Nephron (organoid): ENCODE data around the gene FNDC3B.

ENCODE experiments used
- H3K27ac Mint-ChIP-seq, 3 experiments: 2 replicates each; pipeline ENCODE4 v1.8.0; 2020; ENCODE audit warnings: mixed read lengths in 3 of 3, mild to moderate bottlenecking in 2 of 3, moderate library complexity in 1 of 3
- H3K27me3 Mint-ChIP-seq: 2 replicates; pipeline ENCODE4 v1.8.0; 2021; ENCODE audit warnings: low read depth, mild to moderate bottlenecking, moderate library complexity, mixed read lengths
- H3K36me3 Mint-ChIP-seq: 2 replicates; pipeline ENCODE4 v1.8.0; 2020; ENCODE audit warnings: low read depth, mixed read lengths
- H3K4me1 Mint-ChIP-seq: 2 replicates; pipeline ENCODE4 v1.8.0; 2020; ENCODE audit warnings: mixed read lengths
- H3K4me3 Mint-ChIP-seq, 3 experiments: 2 replicates each; pipeline ENCODE4 v1.8.0; 2020; ENCODE audit warnings: mild to moderate bottlenecking in 3 of 3, mixed read lengths in 3 of 3, moderate library complexity in 2 of 3
- H3K9me3 Mint-ChIP-seq: 2 replicates; pipeline ENCODE4 v1.8.0; 2020; ENCODE audit warnings: mixed read lengths
- TF ChIP-seq, protein P1 (sequence below), 3 experiments: fragments of 200-600 bp; sonication (generic); IDR thresholded peaks; one replicate each; pipeline ENCODE4 v1.5.0; 2021; ENCODE audit warnings: antibody characterized with exemption in 3 of 3; ENCODE audit not compliant: unreplicated experiment in 3 of 3

The FNDC3B gene

DNA sequence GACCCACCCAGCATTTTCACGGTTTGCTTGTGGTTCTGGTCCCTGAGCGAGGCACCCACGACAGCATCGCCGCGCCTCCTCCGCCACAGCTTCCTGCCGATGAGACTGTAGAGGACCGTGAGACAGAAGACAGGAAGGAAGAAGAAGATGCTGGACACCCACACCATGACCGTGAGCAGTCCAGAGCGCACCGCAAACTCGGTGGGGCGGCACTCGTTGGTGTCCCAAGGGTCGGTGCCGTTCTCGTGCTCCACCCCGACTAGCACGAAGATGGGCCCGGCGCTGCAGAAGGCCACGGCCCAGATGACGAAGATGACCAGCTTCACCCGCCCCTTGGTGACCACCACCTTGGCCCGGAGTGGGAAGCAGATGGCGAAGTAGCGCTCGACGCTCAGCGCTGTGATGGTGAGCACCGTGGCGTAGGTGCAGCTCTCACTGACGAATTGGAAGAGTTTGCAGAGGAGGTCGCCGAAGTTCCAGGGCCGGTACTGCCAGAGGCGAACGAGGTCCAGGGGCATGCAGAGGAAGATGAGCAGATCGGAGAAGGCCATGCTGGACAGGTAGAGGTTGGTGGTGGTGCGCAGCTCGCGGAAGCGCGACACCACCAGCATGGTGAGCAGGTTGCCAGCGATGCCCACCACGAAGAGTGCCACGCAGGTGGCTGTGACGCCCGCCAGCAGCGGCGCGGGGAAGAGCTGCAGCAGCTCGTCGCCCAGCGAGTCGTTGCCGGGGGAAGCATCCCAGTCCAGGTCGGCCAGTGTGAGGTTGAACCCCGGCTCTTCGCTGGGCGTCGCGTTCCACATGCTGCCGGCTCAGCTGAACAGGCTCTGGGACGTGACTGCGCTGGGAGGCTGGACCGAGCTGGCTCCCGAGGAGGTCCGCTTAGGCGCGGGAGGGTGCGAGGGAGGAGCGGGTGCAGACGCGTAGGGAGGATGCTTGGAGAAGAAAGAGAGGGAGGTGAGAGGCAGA lies 408.5 kb downstream of the FNDC3B start, which contains the start of gene GHSR:
GHSR (minus strand) TSS at position 846 of the 969 bp plus-strand sequence; CDS start at position 803, 43 bp downstream.
- Mint-ChIP-seq H3K4me3 (peak within 1 kb of the TSS in 1 of 3 experiments; percentile 22), H3K4me1 (peaks cover 15% of the 10 kb centered on the region), H3K9me3 (peaks cover 11% of the 10 kb centered on the region), H3K27ac (no peak within 1 kb of the TSS), H3K36me3 (peaks cover 7% of the 10 kb centered on the region), H3K27me3 (peaks cover 91% of the 10 kb centered on the region)
- TF ChIP-seq, protein P1, sequence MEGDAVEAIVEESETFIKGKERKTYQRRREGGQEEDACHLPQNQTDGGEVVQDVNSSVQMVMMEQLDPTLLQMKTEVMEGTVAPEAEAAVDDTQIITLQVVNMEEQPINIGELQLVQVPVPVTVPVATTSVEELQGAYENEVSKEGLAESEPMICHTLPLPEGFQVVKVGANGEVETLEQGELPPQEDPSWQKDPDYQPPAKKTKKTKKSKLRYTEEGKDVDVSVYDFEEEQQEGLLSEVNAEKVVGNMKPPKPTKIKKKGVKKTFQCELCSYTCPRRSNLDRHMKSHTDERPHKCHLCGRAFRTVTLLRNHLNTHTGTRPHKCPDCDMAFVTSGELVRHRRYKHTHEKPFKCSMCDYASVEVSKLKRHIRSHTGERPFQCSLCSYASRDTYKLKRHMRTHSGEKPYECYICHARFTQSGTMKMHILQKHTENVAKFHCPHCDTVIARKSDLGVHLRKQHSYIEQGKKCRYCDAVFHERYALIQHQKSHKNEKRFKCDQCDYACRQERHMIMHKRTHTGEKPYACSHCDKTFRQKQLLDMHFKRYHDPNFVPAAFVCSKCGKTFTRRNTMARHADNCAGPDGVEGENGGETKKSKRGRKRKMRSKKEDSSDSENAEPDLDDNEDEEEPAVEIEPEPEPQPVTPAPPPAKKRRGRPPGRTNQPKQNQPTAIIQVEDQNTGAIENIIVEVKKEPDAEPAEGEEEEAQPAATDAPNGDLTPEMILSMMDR (IDR thresholded peaks at IDR 0.05; ENCODE audit: unreplicated experiment in 3 of 3) = no peak

DNA sequence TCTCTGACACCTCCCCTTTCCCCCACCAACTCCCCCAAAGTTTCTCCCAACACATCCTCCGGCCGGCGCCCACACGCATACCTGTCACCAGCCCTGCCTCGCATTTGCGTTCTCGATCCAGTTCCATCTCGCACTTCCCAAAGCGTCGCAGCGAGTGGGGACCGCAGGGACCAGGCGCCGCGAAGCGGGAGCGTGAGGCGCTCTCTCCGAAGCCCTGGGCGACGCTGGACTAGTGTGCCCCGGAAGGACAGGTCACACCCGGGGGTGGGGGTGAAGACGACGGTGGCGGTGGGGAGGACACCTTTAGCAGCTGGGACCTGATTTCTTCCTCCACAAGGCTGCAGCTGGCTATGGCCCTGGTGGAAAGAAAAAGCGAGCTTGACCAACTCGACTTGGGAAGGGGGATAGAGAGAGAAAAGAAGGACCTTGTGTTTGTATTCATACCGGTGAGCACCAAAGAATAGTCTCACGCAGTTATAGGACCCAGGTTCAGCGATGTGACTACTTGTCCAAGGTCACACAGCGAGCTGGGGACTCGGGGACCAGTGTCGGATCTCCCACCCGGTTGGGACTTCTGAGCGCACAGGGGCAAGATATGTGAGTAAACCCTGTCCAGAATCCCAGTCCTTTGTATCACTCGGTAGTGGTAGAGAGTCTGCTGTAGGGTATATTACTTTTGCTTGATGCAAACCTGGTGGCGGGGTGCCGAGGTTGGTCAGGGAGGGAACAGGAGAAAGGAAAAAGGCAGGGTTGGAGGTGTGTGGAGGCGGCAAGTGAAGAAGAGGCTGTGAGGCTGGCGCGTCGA lies 409.5 kb downstream of the FNDC3B start:
- Mint-ChIP-seq H3K4me3 (peak overlapping the region in 1 of 3 experiments; percentile 22), H3K36me3 (peaks cover 7% of the 10 kb centered on the region), H3K9me3 (peaks cover 11% of the 10 kb centered on the region), H3K27me3 (peaks cover 84% of the 10 kb centered on the region), H3K4me1 (peaks cover 15% of the 10 kb centered on the region), H3K27ac (no peak overlapping the region)
- TF ChIP-seq, protein P1 (IDR thresholded peaks at IDR 0.05; ENCODE audit: unreplicated experiment in 3 of 3) = no peak

DNA sequence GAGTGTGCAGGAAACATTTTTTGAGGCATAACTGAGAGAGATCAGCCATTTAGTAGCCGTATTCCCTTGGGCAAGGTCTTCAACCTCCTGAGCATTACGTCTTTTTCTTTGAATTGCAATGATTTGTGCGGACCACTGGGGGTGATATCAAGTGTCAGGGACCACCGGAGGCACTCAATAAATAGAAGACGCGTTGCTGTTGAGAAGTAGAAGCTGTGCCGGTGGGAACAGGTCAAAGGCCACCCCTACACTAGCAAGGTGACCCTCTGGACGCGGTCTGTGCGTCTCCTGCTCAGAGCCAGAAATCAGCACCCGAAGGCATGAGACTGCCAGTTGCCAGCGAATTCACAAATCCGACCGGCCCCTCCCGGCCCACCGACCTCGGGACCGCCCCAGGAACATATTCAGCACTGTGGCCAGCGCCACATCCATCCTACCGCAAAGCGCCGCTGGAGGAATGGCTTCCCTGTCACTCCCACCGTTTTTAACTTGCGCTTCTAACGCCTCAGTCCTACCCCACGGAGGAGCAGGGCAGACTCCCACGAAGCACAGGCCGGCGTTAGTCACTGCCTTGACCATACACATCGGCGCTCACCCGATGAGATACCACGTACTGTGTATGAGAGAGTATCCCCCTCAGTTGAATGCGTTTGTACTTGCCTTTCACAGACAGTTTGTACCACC lies 410.2 kb downstream of the FNDC3B start:
- Mint-ChIP-seq H3K9me3 (peaks cover 11% of the 10 kb centered on the region), H3K36me3 (peaks cover 7% of the 10 kb centered on the region), H3K27me3 (peaks cover 82% of the 10 kb centered on the region), H3K27ac (no peak overlapping the region), H3K4me1 (peaks cover 15% of the 10 kb centered on the region), H3K4me3 (peak overlapping the region in 2 of 3 experiments; percentile 12 to 44)
- TF ChIP-seq, protein P1 (IDR thresholded peaks at IDR 0.05; ENCODE audit: unreplicated experiment in 3 of 3) = no peak
